Right ventricle myocardium superior (tissue), 1 donor: ENCODE results near the gene ATG4D. TPM values are rescaled to one million over a fixed set of nuclear protein-coding genes. Genes with fewer than 3 reads are reported as not detected.

Experiments
- ATAC-seq: fragments of 200-7000 bp; cut with Tn5 transposase; one replicate; pipeline ENCODE4 v1.9.1; 2020; ENCODE audit warnings: mild to moderate bottlenecking; ENCODE audit not compliant: poor library complexity
- DNase-seq: peaks from one replicate; pipeline ENCODE4 v3.0.0-alpha.2; 2020
- intact Hi-C: fragments of 100-400 bp; cut with DNase I; formaldehyde crosslinking; loops from one replicate; pipeline ENCODE4 v1.11.2; 2022
- microRNA-seq: library from miRNA; unstranded; fragments of <30 nt; microRNA quantifications from one replicate; pipeline ENCODE4 v1.2.0, GENCODE V29; 2020
- total RNA-seq: library from RNA; stranded (reverse); fragmentation: NEBNext Ultra II Directional; extraction: Animal tissue kit (Norgen Biotek cat#: 25700); gene quantifications from one replicate; pipeline ENCODE4 v1.2.1, GENCODE V29; 2021
- donor health status: DM: no; HTN: yes; CAD: no; lungs with severe emphysema.

Gene ATG4D
- total RNA-seq, 1 donor from 2014 or later = 46.4 TPM

GRCh38 chr19:10593820-10594637, 50.3 kb downstream of the ATG4D start:
- DNase-seq (peak; percentile 72), ATAC-seq (peak; percentile 70)
- intact Hi-C loops = no loop called here

- intact Hi-C loops = no loop called here
- no peak for ATAC-seq
- no peak for DNase-seq
Measured at GRCh38 chr19:10600149-10600548, 56.4 kb downstream of the ATG4D start.

DNA sequence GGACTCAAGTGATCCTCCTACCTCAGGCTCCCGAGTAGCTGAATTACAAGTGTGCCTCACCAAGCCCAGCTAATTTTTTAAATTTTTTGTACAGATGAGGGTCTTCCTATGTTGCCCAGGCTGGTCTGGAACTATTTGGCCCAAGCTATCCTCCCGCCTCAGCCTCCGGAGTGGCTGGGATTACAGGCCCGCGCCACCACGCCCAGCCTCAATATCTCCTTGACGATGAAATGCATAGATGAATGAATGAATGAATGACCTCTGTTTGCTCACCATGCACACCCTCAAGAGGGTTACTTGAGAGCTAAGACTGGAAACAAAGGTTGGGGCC, 58.3 kb downstream of the ATG4D start:
- DNase-seq (no peak), ATAC-seq (no peak)
- intact Hi-C loops = no loop called here

DNA sequence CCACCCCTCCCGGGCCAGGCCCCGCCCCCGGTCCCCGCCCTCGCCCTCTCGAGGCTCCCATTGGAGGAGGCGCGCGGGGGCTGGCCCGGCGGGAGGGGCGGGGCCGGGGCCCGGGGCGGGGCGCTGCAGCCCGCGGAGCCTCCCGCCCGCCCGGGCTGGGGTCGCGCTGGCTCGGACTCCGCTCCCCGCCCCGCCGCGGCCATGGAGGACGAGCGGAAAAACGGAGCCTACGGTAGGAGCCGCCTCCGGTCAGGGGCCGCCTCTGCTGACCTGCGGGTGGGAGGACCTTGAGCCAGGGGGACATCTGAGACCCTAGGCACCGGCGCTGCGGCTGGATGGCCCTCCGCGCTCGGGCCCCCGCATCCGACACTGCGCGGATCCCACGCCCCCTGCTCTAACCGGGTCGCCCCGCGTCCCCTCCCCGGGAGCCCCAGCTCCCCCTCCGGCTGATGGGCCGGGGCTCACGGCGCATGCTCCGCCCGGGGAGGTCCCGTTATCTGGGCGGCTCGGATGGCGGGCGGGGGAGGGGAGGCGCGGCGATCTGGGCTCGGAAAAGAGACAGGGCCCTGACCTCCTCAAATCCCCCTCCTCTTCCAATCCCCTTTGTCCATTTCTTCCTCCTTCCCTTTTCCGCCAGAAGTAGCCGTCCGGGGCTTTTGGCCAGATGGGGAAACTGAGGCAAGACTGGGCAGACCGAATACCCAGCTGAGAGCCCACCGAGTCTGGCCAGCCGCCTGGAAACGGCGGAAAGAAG, 58.8 kb downstream of the ATG4D start:
- peak; percentile 92 for DNase-seq
- ATAC-seq = peak; percentile 99
- intact Hi-C loops = no loop called here

Small RNA genes lying within 50 kb of the gene (microRNA-seq; reads per million reads assigned to microRNA genes)
- gene MIR1238 = not detected

Other genes with a start within 250 kb of the ATG4D start
- gene ZGLP1, start 234.1 kb upstream of the ATG4D start, total RNA-seq = 0.91 TPM
- gene FDX2, start 227.9 kb upstream of the ATG4D start, total RNA-seq = 19.8 TPM
- gene RAVER1, start 210.4 kb upstream of the ATG4D start, total RNA-seq = 9.9 TPM
- 31.0 TPM for gene ICAM3, start 204.3 kb upstream of the ATG4D start, total RNA-seq
- 60.3 TPM for gene TYK2, start 163.3 kb upstream of the ATG4D start, total RNA-seq
- 146 TPM for gene CDC37, start 140.4 kb upstream of the ATG4D start, total RNA-seq
- gene PDE4A, start 123.4 kb upstream of the ATG4D start, total RNA-seq = 36.8 TPM
- gene KEAP1, start 40.5 kb upstream of the ATG4D start, total RNA-seq = 78.3 TPM
- 0.13 TPM for gene S1PR5, start 26.5 kb upstream of the ATG4D start, total RNA-seq
- gene KRI1, start 22.1 kb downstream of the ATG4D start, total RNA-seq = 10.4 TPM
- gene CDKN2D, start 25.1 kb downstream of the ATG4D start, total RNA-seq = 6.9 TPM
- gene AP1M2, start 43.4 kb downstream of the ATG4D start, total RNA-seq = not detected
- 62.3 TPM for gene SLC44A2, start 81.6 kb downstream of the ATG4D start, total RNA-seq
- gene ILF3, start 110.4 kb downstream of the ATG4D start, total RNA-seq = 91.7 TPM
- 24.8 TPM for gene QTRT1, start 157.5 kb downstream of the ATG4D start, total RNA-seq
- gene DNM2, start 174.2 kb downstream of the ATG4D start, total RNA-seq = 180 TPM